CD4-positive, alpha-beta T cell treated with Interleukin-1 beta for 1 hour (primary cell): ENCODE data around the gene CD7.

ENCODE experiments used
- DNase-seq, 2 donors: peaks; one replicate each; pipeline ENCODE4 v3.0.0-alpha.2; 2020 to 2022

Gene CD7

DNA sequence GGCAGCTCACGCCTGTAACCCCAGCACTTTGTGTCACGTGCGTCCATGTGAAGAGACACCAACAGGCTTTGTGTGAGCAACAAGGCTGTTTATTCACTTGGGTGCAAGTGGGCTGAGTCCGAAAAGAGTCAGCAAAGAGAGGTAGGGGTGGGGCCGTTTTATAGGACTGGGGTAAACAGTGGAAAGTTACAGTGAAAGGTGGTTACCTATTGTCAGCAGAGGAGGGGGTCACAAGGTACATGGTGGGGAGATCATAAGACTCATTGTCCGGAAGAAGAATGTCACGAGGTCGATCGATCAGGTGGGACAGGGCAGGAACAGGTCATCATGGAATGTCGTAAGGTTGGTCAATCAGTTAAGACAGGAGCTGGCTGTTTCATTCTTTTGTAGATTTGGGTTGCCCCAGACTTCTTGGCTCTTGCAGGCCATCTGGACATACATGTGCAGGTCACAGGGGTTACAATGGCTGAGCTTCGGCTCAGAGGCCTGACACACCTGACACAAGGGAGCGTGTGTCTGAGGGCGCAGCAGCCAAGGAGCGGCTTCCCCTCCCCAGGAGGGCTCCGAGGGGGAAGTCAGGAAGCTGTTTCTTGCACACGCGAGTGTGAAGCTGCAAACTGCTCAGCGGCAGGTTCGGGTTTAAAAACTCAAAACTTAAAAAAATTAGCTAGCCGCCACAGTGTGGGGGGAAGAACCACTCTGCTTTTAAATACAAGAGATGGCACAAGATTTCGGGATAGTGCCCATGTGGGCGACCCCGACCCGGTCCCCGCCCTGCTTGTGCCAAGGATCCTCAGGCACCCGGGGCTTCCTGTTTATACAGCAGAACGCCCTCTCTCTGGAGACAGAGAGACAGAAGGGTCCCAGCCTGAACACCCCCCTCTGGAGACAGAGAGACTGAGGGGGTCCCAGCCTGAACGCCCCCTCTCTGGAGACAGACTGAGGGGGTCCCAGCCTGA, 29.2 kb upstream of the CD7 start:
- no peak for DNase-seq

GRCh38 chr17:82345151-82345976, 28.0 kb upstream of the CD7 start:
- DNase-seq: no peak

- DNase-seq: no peak
Measured at GRCh38 chr17:82344175-82344907, 26.9 kb upstream of the CD7 start.

- no peak for DNase-seq
Measured at GRCh38 chr17:82343560-82343959, 26.2 kb upstream of the CD7 start.

DNA sequence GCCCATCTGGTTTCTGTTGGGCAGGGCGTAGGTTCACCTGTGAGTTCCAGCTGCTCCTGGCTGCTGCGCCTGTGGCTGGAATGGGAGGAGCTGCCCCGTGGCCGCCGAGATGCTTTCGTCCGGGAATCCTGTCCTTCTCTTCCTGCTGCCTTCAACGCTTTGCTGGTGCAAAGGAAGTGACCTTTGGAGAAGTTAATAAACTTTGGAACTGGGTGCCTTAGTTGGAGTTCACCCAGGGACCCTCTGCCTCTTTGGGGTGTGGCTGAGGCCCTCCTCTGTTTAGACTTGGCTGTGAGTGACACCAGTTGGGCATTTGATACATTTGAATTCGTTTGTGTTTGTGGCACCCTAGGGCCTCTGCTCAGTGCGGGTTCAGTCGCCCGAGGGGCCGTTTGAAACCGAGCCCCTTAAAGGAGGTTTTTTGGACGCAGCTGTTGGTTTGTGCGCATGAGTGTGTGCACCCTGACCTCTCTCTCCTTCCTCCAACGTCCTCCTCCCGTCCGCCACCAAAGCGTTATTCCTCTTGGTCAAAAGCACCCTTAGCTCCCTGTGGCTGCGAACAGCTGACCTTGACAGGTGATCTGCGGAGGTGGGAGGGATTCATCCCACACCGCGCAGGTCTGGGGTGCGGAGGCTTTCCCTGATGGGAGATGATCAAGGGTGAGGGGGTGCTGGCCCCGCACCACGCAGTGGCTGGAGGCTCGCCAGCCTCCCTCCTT, 25.1 kb upstream of the CD7 start:
- no peak for DNase-seq

DNA sequence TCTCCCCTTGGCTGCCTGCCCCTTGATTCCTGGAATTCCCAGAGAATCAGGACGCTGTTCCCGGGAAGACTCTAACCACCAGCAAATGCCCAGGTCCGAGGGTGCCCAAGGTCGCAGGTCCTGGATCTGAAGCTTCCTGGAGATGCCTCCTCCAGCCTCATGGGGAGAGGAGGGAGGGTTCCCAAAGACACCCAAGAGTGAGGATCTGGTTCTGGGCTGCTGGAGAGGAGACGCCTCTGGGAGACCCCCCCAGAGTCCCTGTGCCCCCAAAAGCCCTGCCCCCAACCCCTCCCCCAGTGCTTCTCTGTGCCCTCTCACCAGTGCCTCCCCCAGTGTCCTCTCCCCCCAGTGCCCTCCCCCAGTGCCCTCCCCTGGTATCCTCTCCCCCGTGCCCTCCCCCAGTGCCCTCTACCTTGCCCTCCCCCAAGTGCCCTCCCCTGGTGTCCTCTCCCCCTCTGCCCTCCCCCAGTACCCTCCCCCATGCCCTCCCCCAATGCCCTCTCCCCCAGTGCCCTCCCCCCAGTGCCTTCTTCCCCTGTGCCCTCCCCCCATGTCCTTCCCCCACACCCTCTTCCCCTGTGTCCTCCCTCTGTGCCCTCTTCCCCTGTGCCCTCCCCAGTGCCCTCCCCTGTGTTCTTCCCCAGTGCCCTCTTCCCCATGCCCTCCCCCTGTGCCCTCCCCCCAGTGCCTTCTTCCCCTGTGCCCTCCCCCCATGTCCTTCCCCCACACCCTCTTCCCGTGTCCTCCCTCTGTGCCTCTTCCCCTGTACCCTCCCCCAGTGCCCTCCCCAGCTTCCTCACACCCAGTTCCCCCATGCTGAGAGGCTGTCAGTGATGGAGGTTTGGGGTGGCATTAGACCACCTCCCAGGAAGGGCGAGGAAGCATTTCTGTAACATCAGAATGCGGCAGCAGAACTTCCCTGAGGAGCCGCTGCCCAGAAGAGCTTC, 22.5 kb upstream of the CD7 start:
- DNase-seq: no peak

- DNase-seq: no peak
Measured at GRCh38 chr17:82338858-82339633, 21.6 kb upstream of the CD7 start.

DNA sequence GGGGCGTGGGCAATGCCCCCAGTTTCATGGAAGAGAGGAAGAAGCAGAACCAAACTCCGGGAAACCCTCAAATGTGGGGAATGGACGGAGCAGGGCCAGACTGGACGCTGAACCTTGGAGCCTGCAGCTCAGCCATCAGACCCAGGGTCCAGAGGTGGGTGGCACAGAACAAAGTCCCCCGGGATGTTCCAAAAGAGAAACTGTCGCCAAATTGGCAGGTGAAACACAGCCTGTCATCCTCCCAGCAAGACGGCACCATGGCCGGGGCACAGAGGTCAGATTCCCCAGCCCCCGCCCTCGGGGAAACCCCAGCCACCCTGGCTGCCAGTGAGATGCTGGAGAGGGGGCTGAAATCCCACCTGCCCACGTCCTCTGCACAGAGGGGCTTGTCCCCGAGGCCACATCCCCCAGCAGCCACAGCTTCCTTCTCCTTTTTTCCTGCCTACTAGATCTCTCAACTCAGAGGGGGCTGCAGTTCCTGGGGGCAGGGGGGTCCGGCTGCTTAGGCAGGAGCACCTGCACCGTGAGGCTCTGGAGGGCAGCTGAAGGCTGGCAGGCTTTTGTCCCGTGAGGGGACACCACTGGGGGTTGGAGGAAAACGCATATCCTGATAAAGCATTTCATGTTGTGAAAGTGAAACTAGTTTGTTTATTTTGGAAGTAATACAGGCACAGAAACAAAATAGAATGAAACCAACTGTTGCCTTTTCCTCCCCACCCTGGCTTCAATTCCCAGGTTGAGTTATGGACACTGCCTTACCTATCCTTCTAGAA, 17.4 kb upstream of the CD7 start:
- DNase-seq: peak in 1 of 2 donors; percentile 18

DNA sequence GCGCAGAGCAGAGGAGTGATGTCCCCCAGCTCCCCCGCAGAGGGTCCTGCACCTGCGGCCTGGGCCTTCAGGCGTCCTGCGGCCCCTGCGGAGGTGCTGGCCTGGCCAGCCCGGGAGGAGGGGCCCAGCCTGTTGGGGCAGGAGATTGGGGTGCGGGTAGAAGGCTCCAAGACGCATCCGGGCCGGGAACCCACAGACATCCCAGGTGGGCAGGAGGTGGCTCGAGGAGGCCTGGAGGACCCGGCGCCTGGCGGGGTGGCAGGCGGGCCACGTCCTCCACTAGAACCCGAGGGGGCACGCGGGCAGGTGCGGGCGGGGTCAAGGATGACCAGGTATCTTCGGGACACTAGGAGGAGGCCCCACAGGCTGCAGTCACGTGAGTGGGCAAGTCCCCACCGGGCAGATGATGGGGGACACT, 16.8 kb upstream of the CD7 start:
- no peak for DNase-seq

GRCh38 chr17:82333279-82334171, 16.1 kb upstream of the CD7 start, which contains the start of gene SECTM1:
Gene SECTM1, minus strand, starts transcription at chr17:82333766. Its CDS starts 6,526 bp downstream, at chr17:82327240.
- DNase-seq: peak in 1 of 2 donors; percentile 11

DNA sequence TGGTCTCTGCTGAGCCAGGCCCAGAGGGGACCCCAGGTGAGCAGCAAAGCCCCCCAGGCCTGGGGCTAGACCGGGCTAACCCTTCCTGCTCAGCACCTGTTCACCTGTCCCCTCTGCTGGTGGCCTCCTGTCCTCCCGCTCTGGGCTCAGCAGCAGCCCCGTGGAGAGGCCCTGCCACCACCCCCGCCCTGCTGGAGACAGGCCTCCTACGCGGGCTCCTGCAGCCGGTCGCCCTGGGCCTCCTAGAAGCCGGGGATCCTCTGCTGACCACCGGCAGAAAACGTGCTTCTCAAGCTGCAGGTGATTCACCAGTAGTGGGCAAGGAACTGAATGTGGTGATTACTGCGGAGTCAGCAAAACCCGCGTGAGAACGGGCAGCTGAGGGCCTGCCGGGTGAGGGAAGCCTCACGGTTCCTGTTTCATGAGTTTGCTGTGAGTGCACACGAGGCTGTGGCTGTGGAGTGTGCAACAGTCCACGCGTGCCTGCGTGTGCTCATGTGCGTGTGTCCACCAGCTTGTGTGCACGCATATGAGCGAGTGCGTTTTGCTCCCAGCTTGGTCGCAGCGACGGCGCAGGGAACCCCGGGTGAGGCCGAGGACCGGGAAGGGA, 15.4 kb upstream of the CD7 start:
- DNase-seq: peak; percentile 26 to 65

- DNase-seq: no peak
Measured at GRCh38 chr17:82331345-82331939, 14.0 kb upstream of the CD7 start.

DNA sequence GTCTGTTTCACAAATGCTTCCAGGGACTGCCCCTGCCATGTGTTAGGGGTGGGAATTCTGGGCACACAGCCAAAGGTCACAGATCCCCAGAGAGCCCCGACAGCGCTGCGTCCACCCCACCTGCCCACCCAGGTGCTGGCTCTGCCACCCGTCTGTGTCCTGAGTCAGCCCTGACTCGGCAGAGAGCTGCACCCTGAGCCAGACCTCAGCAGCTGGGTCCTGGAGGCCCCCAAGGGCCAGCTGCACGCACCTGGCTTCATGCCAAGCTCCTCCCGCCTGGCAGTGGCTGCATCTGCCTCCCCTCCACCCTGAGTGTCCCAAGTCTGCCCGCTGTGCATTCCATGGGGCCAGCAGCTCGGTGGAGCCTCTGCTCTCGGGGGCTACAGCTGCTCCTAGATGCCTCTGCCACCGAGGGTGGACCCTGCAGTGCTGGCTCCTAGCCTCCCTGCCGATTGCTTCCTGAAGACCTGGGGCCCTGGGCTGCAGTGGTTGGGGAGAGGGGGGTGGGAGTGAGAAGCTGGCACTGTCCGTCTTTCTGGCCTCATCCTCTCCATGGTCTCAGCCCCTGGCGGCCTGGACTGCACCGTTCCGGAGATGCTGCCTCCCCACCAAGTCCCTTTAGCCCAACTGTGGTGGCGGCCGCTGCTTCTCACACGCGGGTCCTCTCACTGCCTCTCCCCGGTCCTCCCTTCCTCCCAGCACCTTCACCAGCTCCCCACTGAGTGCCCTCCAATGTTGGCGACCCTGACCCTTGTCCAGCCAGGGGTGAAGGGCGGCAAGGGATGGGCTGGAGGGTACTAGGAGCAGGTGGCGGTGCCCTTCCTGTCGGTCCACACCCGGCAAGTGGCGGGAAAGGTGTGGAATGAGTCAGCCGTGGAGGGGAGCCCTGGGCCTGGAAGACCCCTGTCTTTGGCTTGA, 13.2 kb upstream of the CD7 start:
- DNase-seq: no peak

DNA sequence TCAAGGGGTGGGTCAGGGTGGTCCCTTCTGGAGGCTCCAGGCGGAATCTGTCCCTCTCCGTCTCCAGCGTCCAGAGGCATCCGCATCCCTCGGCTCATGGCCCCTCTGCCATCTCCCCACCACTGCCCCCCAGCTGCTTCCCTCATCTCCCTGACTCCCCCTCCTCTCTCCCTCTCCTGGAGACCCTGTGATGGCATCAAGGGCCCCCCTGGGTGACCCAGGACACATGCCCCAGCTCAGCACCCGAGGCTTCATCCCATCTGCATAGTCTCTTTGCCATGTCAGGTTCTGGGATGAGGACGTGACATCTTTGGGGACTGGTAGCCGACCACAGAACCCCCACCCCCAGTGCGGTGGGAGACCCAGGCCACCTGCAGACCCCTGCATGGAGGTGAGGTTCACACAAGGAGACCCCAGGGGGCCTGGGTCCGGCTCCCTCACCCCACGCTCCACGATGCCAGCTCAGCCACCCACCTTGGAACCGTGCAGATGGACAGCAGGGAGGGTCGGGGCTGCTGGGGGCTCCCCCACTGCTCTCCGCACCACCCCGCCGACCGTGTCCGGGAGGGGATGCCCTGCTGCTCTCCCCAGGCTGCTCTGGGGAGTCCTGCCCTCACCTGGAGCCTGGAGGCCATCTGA, 12.4 kb upstream of the CD7 start:
- no peak for DNase-seq

DNA sequence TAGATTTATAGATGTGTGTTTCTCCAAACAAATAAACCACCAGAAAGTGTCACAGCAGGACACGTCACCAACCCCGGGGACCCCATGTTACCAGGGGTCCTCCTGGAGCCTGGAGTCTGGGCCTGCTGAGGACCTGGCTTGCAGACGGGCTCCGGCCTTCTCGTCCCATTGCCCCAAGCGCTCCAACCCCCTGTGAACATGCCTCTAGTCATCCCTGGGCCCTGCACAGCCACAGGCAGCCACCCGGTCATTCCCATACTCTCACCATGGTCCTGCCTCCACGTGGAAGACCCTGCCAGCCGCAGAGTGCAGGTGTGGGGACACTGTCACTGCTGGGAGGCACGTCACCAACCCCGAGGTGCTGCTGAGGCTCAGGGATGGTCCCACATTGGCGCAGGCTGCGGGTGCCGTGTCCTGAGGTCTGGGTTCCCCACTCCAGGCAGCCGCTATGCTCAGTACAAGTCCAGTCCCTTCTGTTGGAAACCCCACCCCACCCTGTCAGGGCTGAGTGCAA, 11.6 kb upstream of the CD7 start:
- DNase-seq: no peak
